ENCODE measurements around the gene SEPTIN5.
A peak's percentile ranks its signal among the peaks of the same experiment; 100 is the strongest.

The SEPTIN5 gene

DNA sequence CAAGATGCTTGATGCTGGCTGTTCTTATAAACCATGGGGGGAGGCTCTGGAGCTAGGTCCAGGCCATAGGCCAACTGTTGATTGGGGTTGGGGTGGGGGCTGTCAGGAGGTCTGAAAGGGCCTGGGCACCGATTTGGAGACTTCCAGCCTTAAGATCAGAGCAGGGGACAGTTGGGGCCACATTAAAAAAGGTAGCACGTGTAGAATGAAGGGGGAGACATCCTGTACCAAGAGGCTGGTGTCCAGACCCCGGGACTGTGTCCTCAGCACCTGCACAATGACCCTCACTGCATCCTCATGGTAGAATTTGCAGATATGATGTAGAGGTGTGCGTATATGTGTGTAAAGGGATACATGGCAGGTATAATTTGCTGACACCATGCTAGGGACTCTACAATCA, 33.8 kb downstream of the SEPTIN5 start:
- DNase-seq (ENCODE audit: low read depth in 2 of 2, low spot score in 1 of 2) = no peak

DNA sequence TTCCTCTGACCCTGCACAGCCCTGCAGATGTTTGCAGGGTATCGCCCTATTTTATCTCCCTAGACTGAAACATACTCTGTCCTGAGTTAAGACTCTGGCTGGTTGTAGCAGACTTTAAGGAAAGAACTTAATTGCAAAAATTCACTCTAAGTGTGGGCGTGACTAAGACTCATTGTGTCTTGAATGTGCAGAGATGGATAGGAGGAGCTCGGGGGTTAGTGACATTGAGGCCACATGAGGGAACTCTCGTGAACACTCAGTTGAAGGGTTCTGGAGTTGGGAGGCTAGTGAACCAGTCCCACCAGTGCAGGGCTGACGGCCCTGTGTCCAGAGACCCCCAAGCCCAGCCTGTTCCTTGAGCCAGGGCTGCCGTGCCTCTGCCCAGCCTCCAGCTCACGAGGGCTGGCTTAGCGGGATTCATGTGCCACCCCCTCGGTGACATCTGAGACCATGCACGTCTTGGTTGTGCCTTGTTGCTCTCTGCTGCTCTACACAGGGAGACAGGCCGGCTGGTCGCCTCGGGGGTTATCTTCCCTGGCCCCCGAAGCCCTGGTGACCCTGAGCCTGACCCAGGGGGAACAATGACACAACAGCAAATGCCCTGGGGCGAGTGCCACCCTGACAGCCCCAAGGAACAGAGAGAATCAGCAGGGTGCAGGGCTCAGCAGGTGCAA, 34.8 kb downstream of the SEPTIN5 start:
- DNase-seq (ENCODE audit: low read depth in 2 of 2, low spot score in 1 of 2) = no peak

DNA sequence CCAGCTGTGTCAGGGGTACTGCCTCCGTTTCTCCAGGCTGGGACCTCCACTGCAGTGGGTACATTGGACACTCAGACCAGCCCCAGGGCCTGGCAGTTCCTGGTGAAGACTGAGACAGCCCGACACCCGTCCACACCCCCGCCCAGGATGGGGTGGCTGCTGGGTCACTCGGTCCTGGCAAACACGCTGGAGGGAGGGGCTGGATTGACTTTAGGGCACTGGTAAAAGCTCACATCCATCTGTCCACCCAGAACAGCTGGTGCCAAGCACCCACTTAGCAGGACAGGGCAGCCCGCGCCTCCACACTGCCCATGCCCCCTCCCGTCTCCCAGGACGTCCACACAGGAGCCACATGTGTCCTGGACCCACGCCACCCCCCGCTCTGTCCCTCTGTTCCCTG, 35.6 kb downstream of the SEPTIN5 start:
- no peak for DNase-seq (ENCODE audit: low read depth in 2 of 2, low spot score in 1 of 2)

DNA sequence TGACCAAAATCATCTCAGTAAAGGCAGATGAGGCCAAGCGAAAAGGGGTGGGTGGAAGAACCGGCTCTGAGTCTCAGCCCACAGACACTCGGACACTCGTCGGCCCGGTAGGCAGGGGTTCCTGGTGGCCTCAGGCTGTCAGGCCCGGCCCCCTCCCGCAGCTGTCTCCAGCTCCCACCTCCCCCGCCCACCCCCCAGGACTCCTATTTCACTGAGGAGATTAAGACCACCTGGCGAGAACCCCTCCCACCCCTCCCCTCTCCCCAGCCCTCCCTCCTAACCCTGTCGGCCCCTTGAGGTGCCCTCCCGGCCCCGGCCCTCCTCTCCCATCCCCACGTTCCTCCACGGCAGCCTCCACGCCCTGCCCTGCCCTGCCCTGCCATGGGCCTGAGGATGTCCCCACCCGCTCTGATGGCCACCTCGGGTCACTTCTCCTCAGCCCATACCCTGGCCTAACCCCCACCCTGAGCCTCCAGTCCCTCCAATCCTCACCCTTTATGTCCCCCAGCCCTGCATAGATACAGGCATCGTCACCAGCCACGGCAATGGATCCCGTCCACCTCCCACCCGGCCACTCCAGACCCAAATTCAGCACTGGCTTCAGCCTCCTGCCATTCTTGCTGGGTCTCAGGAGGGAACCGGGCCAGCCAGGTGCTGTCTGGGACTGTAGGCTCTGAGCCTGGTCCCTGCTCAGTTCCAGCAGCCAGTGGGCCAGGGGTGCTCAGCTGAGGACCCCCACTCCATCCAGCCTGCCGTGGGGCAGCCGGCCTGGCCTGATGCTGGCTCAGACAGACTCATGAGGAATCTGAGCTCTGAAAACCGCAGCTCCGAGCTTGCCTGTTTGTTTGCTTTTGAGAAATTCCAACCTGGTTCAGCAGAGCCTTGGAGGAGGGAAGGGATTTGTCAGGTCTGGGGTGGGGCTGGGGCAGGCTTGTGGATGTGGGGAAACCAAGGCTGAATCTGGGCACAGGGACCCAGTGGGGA, 36.5 kb downstream of the SEPTIN5 start:
- DNase-seq (ENCODE audit: low read depth in 2 of 2, low spot score in 1 of 2) = no peak

DNA sequence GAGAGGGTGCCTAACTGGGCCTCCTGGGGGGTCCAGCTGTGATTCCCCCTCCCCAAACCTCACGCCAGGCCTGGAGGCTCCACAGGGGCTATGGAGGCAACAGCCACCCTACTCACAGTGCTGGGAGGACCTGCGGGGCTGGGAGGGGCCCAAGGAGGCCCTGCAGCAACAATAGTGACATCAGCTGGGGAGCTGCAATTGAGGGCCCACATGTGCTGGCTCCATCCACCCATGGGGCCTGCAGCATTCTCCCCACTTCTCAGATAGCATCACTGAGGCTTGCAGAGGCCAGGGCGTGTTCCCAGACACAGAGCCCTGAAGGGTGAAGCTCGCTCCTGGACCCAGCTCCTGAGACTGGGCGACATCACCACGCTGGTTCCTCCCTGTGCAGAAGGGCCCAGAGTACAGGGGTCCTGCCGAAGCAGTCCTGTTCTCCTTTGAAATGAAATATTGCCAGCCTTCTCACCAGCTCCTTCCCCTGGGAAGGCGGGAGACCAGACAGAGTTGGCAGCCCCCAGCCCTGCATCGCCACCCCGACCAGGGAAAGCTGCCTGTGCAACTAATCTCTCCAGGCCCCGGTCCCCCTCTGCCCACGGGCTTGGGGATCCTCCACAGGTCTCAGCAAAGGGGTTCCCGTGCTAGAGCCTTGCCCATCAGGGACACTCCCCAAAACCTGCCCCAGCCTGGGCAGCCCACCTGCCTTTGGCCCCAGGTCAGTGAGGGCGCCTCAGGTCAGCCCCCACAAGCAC, 37.4 kb downstream of the SEPTIN5 start:
- DNase-seq (ENCODE audit: low read depth in 2 of 2, low spot score in 1 of 2) = no peak

DNA sequence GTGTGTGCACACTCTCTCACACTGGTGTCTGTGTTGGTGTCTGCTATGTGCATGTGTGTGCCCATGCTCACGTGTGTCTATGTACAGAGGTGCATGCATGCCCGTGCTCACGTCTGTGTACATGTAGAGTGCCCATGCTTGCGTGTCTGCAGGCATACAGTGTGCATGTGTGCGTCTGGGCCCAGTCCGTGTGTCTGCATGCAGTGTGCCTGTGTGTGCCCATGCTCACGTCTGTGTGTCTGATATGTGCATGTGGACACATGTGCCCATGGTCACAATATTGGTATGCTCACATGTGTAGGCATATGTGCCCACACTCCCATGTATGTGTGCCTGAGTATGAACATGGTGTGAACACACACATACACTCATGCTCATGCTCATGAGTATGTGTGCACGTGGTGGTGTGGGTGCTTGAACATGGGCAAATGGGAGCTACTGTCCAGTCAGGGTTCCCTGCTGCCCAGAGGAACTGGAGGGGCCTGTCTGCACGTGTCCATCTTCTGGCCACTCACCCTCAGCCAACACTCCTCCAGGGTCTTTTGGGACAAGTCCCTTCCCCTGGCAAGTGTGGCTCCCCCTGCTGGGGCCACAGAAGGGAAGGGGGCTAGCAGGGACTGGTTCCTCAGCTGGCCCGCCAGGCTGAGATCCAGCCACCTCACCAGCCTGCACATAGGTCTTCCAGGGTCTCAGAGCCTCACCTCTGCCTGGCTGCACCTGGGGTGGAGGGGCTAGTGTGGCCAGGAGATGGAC, 39.0 kb downstream of the SEPTIN5 start:
- DNase-seq (ENCODE audit: low read depth in 2 of 2, low spot score in 1 of 2) = no peak

DNA sequence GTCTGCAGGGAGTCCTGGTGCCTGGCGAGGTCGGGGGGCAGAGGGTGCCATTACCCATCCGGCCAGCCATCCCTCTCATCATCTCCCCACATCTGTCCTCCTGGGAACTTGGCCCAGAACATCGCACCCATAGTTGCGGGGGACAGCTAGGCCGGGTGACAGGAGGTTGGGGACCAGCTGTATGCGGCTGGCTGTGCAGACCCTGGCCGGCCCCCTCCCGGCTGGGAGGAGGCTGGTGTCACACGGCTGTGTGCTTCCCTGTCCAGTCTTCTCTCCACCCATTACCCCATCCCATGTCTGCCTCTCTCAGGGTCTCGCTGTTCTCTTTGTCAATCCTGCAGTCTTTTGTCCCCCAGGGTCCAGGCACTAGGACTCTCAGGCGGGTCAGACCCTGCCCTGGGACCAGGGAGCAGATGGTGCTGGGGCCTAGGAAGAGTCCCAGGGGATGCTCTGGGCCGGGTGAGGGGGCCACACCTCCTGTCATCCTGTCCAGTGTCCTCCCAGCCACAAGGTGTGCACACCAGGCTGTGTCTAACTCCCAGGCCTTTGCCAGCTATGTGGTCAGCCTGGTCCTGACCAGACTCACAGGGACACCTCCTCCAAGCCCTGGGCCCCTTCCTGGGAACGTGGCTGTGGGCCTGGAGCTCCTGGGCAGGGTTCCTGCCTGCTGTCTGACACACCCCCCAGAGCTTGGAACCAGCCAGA, 39.8 kb downstream of the SEPTIN5 start:
- no peak for DNase-seq (ENCODE audit: low read depth in 2 of 2, low spot score in 1 of 2)

DNA sequence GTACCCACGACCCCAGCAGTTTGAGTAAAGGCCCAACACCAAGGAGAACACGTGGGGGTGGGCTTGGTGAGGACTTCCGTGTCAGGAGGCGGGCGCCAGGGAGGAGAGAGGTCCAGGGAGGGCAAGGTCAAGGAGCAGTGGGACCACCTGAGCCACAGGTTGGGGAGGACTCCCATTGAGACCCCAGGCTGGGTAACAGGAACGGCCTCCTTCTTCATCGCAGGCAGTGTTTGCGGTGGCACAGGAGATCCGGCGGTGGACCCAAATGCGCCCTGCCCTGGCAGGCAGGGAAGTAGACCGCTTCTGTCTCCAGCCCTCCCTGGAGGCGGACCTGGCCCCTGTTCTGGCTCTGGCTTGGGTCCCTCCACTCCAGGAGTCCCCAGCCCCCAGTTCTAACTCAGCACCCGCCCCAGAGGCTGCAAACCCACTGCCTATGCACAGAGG, 40.4 kb downstream of the SEPTIN5 start:
- no peak for DNase-seq (ENCODE audit: low read depth in 2 of 2, low spot score in 1 of 2)

DNA sequence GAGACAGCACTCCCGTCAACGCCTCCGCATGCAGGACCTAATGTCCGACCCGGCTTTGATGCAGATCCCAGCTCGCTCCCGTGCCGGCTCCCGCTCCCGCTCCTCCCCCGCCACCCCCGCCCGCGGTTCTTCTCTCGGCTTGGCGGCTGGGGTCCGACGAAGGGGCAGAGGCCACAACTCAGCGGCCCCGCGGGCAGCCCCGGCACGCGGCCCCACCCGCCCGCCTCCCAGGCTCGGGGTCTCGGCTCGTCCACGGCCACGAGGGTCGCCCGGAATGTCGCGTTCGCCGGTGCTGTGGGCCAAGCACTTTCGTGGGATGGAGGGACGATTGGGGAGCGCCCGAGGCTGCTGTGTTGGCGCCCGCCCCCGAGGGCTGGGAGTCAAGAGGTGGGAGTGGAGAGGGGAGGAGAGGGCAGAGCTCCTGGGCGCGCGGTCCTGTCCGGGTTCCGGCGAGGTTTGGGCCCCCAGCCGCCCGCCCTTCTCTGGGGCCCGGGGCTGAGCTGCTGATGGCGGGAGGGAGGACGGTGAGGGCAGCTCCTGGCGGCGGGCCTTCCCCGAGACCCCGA, 40.9 kb downstream of the SEPTIN5 start:
- DNase-seq (ENCODE audit: low read depth in 2 of 2, low spot score in 1 of 2) = no peak

DNA sequence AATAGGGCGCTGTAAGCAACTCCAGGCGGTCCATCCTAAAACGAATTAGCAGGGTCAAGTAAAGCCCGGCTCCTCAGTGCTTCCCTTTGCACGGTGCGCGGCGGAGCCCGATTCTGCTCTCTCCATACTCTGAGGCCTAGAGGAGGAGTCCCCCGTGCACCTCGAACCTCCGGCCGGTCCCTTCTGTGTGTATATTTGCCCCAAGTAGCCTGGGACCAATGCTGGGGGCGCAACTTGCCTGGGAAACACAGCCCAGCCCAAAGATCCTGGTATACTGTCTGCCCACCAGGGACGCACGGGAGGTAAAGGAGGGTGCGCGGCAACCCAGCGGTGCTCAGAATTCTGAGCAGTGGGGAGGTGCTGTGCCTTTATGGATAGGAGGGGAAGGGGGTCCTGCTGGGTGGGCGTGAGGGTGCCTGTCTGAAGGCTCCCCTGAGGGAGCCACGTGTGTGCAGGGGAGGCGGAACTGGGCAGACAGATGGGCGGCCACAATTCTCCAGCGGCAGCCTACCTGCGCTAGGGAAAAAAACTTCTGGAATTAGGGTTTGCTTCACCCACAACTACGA, 41.5 kb downstream of the SEPTIN5 start:
- no peak for DNase-seq (ENCODE audit: low read depth in 2 of 2, low spot score in 1 of 2)

DNA sequence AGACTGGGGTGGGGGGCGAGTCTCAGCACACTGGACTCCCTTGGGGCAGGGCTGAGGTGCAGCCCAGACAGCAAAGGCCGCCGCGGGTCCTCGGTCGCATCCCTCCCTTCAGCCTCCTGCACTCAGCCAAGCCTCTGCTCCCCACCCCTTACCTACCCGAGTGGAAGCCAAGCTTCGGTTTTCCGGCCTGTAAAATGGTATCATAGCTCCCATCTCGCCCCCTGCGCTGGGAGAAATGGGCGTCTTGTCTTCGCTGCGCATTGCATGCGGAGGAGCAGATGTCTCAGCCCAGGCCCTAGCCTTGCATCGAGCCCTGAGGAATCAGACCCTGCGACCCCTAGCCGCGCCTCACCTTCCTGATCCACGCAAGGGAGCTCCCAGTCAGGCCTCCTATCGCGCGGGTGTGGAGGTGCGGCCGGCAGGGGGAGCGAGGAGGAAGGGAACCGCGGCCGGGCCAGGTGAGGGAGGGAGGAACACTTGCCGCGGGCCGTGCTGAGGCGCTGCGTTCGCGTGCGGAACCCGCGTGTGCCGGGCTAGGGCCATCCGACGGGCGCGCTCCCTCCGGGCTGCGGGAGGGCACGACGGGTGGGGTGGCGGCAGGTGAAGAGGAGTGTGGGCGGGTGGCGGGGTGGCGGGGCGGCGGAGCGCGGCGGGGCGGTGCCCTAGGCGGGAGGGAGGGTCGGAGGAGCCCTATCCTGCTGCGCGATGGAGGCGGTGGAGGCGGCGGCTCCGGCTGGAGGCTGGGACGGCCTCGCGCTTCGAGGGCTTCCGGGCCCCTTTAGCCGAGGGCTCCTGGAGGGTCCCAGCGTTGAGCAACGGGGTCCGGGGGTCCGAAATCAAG, 42.2 kb downstream of the SEPTIN5 start:
- peak; percentile 25 to 50 for DNase-seq (ENCODE audit: low read depth in 2 of 2, low spot score in 1 of 2)

DNA sequence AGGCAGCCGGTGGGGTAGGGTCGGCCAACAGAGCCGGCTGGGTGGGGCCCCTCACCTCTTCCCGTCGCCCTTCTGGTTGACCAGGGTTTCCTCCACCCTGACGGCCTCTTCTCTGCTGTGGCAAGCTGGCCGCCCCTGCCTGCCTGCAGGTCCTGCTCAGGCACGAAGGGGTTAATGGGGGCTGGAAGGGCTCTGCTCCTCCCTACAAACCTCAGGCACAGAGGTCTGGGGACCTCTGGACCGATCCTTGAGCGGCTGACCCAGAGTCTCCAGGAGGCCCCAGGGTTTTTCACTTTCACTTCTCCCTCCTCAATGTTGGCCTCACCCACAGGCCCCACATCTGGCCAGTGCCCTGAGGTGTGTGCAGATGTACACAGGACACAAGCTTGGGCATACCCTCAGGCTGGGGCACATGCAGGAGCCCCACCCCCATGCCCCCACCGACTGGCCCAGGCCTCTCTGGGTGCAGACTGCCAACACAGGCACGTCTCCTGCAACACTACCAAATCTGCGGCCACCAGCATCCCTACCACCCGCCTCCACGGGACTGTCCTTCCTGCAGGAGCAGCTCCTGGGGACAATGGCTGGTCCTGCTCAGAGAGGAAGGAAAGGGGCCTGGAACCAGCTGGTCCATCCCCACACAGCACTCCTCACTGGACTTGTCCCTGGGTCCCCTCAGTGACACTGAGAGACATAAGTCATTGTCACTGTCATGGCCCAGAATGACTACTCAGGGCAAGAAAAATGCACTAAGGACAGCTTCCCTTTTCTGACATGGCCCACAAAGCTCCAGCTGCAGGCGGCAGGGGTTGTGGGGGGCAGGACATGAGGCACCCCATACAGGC, 43.1 kb downstream of the SEPTIN5 start:
- no peak for DNase-seq (ENCODE audit: low read depth in 2 of 2, low spot score in 1 of 2)

DNA sequence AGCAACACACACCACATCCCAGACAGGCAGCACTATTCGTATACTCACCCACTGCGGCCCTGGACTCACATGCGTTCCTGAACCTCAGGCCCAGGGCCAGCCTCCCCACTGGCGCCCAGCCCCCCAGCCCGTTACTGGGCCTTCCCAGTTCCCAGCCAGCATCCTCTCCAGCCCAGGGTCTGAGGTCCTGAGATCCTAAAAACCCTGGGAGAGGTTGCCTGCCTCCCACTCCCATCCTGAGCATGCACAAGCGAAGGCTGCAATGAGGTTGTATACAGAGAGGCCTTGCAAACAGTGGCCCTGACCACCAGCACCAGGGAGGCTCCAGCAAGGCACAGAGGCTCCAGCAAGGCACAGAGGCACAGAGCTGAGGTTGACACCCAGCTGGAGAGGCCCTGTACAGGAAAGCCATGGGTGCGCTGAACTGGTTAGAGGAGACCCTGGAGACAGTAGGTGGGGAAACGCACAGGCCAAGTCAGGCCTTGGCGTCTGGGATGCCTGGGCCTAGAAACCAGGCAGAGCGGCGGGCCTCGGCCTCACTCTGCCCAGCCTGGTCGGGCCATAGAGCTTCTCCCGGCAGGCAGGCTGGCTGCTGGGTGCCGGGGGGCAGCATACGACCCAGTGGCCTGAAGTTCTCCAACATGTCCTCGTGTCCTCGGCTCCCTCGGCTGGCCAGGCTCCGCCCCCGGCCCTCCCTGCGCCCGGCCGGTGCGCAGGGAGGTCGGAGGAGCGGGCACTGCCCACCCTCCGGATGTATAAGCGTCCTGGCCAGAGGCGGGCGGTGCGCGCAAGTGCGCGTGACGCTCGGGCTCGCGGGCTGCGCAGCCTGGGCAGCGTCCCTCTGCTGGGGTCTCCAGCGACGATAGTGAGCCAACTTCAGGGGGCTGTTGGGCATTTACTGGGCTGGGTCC, 43.9 kb downstream of the SEPTIN5 start:
- DNase-seq (ENCODE audit: low read depth in 2 of 2, low spot score in 1 of 2) = no peak

DNA sequence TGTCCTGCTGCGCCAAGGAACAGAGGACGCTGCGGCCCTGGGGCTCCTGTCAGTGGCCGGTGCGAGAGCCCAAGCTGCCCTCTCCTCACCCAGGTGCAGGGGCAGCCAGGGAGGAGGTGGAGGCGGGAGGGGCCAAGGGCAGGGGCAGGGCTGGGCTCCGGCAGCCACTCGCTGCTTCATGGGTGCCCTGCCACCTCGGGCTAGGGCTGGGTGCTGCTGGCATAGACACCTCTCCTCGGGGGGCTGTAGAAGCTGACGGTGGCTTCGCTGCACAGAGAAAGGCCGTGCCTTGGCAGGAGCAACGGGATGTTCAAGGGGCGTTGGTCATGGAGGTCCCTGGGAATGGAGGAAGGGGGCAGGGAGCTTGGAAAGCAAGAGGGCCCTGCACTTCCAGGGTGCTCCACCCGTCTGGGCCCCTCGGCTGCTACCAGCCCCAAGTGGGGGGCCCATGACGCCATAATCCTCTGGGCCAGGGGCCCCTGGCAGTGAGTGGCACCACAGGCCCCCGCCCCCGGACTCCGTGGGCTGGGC, 44.7 kb downstream of the SEPTIN5 start:
- DNase-seq (ENCODE audit: low read depth in 2 of 2, low spot score in 1 of 2) = no peak

DNA sequence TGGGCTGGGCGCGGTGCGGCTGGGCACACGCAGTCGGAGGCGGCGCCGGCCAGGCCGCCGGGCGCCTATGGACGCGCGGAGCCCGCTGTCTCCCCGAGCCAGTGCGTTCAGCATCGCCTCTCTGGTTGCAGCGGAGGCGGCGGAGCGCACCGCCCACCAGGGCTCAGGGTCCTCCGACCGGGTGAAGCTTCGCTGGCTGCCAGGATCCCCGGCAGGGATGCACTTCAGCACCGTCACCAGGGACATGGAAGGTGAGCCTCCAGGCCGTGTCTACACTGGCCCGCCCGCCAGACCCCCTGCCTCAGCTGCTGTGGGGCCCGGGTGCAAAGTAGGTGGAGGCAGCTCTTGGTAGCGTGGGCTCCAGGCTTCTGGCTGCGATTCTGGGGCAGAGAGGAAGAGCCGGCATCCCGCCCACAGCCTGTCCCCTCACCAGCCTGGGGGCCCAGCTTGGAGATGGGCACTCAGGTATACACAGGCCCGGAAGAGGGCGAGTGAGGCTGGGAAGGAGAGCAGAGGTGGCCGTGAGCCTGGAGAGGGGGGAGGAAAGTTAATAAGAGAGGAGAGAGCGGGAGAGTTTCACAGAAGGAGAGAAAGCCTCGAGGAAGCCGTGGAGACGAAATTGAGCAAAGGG, 45.2 kb downstream of the SEPTIN5 start:
- DNase-seq (ENCODE audit: low read depth in 2 of 2, low spot score in 1 of 2) = no peak
